HG02610 (cell line): ENCODE measurements around the gene CCNY.

ENCODE experiments used
- ATAC-seq: cut with Tn5 transposase; IDR thresholded peaks from one replicate; pipeline ENCODE4 v1.9.1; 2021; ENCODE audit warnings: mild to moderate bottlenecking, moderate library complexity; ENCODE audit not compliant: unreplicated experiment

Gene CCNY

DNA sequence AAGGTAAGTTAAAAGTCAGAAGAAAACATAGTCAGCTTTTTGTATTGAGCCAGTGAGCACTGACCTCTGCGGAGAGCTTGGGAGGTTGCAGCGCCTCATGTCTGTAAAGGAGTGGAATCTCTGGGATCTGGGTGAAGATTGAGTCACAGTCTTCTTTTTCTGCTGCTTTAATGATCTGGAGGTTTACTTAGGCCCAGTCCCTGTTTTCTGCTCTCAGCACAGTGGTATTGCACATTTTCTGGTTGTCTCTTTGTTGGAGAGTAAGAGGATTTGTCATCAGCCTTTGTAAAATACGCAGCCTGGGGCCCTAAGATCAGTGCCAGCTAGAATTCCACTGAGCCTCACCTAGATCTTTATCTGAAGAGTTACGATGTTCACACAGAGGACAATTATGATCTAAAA, 210.5 kb downstream of the CCNY start:
- ATAC-seq = no peak

DNA sequence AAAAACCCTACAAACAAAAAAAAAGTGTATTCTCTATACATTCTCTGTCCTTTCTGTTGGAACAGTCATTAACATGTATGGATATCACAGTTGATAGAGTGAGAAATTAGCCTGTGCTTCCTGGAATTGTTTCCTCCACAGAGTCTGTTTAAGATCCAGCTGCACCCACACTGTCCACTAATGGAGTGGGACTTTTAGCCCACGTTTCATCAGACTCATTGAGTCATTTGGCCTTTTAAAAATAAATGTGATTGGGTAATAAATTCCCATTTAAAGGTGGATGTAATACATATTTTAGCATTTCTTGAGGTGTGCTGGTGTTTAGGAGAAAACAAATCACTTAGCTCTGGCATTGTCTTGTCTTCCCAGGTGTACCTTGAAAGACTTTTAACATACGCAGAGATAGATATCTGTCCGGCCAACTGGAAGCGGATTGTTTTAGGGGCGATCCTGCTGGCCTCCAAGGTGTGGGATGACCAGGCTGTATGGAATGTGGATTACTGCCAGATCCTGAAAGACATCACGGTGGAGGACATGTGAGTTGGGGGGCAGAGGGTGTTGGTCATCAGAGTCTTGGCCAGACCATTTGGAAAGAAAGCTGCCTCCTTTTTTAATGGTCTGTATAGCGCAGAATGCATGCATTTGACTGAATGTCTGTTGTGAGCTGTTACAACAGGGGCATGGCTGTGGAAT, 216.5 kb downstream of the CCNY start:
- ATAC-seq = no peak

DNA sequence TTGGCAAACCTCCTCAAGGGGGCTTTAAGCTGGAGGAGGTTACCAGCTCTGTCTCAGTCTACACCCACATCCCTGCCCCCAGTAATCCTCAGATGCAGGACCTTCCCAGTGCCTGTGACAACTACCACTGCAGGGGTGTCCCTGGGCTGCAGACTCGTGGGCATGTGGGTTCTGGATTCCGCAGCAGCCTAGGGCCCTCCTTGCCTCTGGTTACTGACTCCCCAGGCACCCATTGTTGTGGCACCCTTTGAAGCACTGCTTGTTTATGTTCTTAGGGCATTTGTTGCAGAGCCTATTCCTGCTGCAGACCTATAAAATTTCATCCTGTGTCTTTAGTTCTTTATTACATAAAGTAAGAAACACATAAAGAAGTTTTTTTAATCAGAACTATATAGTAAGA, 217.7 kb downstream of the CCNY start:
- ATAC-seq = no peak

DNA sequence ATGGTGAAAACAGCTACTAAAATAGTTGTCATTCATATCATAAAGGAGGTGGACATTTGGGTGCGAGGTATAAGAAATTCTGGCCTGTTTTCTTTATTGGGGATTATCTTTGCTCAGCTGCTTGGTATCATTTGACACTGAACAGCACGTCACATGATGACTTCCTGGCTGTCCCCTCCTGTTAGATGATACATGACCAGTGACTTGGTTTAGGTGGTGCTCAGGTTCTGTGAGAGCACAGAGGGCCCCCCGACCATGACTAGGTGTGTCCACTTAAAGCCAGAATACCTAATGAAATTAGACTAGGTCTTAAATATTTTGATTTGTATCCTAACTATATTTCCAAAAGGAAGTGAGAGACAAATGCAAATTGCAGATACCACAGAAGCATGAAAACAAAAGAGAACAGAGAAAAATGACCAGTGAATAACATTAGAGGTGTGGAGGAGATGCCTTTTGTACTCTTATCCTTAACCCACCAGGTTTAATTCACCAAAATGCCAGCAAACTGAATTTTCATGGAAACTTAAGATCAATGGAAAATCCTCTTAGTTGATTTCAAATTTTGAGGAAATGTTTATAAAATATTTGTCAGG, 218.2 kb downstream of the CCNY start:
- peak; percentile 50 for ATAC-seq

DNA sequence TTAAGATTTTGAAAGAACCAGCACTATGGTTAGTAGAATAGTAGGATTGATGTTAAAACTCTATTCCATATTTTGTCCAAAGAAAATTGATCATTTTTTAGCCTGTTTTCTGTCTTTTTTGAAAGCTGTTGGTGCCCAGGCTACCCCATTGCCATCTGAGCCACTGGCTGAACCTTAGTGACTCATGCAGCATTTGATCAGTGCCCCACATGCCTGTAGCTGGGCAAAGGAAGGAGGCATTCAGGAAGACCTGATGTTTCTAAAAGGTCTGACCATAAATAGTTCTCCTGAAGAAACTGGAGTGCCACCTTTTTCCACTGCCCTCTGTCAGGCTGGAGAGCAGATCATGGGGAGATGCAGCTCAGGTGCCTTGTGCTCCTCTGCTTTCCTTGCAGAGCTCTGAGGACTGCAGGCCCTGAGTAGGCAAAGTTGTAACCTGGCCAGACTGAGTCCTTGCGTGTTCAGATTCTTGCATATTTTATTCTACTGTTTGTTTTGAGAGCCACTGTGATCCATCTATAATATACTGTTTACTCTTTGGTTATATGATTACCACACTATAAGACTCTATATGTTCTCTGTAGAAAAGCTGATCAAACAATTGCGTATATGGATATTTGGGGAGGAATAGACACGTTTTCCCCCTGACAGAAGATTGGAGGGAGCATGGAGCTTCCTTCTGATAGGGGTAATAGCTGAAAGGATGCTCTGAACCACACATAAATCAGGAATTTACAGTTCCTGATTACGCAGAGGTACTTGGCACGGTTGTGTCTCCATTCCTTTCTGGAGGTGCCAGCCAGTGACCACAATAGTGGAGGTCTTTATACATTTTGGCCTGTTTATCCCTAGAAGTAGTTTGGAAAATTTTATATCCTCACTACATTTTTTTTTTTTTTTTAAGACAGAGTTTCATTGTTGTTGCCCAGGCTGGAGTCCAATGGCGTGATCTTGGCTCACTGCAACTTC, 219.9 kb downstream of the CCNY start:
- no peak for ATAC-seq

DNA sequence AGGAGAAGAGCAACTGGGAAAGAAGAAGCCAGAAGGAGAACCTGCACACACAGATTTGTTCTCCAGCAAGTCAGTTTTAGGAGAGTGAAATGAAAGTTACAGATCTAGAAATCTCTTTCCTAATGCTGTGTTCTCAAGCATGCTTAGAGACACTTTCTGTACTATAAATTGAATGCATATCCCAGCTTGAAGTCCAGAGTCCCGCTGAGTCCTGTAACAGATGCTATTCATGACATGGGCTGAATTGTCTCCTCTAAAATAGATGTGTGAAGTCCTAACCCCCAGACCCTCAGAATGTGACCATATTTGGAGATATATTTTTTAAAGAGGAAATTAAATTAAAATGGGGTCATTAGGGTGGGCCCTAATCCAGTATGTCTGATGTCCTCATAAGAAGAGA, 222.0 kb downstream of the CCNY start:
- no peak for ATAC-seq

DNA sequence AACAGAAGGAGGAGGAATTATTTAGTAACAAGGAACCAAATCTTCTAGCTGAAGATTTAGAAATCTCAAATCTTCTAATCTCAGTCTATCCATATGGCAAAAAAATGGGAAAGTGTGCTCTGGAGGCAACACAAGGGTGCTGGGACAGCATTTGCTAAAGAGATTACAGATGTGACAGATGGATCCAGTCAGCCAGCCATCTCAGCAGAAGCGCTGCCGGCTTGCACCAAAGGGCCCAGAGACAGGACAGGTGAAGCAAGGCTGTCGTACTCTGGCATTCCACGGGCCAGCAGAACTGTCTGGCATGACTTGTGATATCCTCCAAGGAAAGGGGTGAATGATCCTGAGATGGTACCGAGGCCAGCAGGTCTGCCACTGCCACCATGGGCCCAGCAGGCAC, 223.1 kb downstream of the CCNY start:
- ATAC-seq = no peak

DNA sequence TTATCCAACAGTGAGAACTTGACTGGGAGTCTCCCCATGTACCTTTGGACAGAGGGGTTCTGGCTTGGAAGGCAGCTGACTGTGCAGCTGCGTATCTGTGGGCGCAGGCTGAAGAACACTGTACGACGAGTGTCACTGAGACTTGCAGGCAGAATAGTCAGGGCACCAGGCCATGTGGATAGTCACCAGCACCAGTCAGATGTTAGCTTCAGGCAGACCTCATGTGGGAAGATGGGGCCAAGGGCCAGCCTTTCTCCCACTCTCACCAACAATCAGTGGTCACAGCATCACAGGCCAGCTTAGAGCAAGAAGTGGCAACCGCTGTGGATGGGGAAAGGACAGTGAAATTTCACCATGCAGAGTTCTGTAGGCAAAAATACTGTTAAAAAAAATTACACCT, 225.4 kb downstream of the CCNY start:
- no peak for ATAC-seq

DNA sequence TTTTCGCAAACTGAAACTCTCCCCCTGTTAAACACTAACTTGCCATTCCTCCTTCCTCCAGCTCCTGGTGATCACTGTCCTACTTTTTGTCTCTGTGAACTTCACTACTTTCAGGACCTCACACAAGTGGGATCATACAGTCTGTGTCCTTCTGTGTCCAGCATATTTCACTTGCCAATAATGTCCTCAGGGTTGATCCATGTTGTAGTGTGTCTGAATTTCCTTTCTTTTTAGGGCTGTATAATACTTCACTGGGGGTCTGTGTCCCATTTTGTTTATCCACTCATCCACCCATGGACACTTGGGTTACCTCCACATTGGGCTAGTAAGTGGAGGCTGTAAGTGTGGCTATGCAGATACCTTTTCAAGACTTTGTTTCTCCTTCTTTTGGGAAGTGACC, 226.1 kb downstream of the CCNY start:
- no peak for ATAC-seq

DNA sequence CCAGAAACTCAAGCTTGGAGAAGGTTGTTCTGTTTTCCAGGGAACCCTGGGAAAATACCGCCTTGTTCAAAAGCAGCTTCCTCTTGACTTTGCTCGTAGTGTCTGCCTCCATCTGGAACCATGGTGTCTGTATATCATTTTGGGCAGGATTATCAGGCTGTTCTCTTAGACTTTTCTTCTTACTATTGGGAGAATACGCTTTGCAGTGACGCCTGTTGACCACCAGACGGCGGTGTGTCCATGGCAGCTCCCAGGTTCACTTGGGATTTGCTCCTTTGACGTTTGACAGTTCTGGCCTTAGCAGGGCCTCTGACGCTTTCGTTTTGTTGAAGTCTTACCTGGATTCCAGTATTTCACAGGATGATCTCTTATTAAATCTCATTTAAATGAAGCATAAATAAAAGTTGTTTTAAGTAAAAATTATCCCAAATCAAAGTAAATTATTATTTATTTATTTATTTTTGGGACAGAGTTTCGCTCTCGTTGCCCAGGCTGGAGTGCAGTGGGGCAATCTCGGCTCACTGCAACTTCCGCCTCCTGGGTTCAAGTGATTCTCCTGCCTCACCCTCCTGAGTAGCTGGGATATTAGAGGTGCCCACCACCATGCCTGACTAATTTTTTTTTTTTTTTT, 227.1 kb downstream of the CCNY start:
- ATAC-seq = peak; percentile 43

DNA sequence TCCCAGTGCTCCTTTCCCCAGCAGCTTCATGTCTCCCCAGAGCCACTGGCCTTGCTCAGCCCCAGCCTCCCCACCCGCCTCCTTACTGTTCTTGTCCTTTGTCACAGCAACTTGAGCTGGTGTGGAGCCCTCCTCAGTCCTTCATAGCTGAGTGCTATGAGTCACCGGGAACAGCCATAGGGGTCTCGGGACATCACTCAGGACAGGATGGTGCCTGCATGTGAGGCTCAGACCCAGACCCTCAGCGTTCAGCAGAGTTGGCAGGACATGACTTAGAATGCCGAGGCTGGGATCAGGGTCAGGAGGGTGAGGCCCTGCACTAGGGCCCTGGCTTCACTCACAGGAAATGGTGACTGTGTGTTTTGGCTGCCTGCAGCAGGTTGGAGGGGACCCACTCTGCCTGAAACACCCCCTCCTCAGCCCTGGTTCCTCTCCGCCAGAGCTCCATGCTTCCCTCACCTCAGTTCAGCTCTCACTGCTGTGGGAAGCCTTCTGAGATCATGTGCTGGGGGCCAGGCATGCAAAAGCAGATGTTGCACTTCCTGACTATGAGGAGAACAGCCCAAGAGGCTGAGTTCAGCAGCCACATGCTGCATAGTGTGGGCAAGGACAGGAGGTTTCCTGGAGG, 228.1 kb downstream of the CCNY start:
- peak; percentile 54 for ATAC-seq

DNA sequence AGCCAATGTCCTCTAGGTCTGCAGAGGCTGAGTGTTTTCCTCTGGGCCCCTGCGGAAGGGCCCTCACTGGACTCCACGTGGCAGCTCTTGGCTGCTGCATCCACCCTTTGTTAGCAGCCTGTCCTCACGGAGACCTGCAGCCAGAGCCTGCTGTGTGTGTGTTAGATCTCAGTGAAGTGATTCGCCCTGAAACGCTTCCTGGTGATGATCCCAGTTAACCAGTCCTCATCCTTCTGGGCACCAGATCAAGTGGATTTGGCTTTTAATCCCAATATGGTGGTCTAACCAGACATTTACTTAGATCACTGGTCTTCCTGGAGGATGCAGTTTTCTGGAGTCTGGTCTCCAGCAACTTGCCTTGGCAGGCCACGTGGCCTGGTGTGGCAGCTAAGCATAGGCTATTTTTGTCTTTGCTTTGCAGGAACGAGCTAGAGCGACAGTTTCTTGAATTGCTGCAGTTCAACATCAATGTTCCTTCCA, 229.3 kb downstream of the CCNY start:
- ATAC-seq = no peak

DNA sequence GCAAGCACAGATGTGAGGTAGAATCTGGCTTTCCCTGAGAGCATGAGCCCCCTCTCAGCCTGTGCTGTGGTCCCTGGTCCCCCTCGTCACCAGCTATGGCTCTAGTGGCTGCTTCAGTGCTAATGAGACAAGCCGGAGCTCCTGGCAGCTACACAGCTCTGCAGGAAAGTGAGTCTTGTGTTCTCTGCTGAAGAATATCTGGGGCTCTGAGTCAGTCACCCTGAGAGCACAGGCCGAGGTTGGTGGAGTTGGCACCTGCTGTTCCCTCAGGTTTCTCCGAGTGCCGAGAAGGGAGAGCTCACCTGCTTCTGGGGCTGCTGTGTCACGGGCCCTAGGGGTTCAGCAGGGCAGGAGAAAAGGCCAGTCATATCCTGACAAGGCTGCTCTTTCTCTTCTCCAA, 231.6 kb downstream of the CCNY start:
- no peak for ATAC-seq

DNA sequence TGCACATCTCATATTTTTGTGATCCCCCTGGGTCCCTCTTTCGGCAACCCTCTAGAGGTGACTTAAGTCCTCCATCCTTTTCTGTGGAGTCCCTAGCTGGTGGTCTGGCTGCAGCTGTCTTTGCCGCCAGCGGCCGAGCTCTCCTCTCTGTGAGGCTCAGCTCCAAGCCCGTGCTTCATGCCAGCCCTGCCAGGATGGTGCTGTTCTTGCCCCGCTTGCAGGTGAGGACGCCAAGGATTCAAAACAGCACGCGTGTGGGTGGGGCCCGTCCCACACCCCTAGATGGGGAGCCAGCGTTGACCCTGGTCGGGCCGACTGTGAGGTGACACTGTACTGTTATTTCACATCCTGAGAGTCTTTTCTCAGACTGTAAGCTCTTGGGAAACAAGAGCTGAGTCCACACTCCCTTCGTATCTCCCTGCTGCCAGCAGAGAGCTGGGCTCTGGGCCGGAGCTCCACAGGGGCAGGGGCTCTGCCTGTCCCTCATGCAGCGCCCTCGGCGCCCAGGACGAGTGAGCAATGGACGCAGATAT, 232.2 kb downstream of the CCNY start:
- no peak for ATAC-seq

DNA sequence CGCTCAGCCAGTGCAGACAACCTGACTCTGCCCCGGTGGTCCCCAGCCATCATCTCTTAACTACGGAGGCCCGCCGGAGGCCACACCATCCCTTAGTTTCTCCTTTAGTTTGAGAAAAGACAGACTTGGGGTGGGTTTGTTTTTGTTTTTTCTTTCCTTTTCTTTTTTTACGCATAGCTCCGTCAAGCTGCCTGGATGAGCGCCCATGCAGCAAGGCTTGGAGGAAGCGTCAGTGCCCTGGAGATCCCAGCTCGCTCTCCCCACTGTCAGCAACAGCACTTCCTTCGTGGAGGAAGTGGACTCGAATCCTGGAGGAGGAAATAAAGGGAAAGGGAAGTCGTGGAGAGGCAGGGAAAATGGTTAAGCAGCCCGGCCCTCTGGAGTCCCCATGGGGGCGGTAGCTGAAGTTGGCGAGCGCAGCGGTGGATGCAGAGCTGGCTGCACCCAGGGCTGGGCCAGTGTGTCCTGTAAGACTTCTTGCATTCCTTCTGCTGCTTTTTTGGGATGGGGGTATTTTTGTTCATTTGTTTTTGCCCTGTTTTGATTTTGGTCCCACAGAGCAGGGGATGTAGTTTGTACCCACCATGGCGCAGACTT, 232.9 kb downstream of the CCNY start:
- ATAC-seq = no peak

DNA sequence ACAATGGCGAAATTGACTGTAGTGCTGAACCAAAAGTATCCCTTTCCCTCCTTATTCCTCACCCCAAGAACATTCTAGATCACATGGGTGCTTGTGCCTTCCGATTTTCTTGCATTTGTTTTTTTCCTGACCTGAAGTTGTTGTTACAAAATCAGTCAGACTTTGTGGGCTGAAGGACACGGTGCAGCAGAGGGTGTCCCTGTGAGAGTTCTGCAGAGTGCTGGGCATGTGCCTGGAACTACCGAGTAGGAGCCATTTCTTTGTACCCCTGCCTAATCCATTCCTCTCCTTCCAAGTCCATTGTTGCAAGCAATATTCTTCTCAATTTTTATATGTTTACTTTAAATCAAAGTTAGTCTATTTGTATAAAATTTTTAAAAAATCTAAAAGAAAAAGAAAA, 233.5 kb downstream of the CCNY start:
- no peak for ATAC-seq

DNA sequence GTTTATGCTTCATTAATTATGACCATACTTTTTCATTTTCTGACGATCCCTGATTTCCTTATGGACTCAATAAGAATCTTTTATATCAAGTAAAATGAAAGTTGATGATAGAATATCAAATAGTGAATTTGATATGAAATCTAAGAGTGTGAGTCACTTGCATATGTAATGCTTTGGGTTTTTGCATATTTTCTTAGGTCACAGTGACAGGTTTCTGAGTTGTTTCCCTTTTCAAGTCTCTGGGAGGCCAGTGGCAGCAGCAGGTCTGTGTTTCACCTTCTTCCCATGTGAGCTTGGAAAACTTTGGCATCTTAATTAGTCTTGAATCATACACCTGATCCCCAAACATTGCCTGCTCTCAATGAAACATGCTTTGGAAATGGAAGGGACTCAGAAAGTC, 234.1 kb downstream of the CCNY start:
- ATAC-seq = no peak

DNA sequence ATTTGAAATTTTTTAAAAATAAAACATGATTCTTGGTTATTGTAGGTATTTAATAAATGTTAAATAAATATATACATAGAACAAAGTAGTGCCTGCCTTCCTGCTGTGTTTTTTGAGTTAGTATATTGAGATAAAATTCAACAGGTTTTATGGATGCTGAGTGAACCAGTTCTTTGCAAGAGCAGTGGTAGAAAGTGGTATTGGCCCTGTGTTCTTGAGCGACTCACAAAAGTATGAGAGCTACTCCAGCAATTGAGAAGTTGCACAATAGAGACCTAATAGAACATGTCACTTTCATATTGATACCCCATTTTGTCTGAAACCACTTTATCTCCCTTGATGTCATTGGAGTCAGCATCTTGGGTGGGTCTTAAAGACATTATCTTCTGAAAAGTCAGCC, 236.3 kb downstream of the CCNY start:
- no peak for ATAC-seq

DNA sequence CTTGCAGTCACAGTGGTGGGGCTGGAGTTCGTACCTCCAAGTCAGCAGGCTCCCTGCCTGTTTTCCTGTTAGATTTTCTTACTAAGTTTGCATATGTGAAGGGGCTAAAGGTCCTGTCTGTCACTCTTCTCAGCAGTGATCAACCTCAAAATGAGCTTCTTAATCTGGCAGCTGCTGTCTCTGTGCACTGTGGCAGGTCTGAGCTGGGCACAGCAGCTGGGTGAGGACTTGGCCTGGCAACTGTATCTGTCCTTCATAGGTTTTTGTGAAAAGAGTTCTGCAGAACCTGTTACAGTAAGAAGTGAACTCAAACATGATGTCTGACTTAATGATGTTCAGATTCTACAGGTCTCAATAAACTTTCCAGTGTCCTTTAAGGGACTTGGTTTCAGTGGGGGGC, 237.5 kb downstream of the CCNY start:
- no peak for ATAC-seq

DNA sequence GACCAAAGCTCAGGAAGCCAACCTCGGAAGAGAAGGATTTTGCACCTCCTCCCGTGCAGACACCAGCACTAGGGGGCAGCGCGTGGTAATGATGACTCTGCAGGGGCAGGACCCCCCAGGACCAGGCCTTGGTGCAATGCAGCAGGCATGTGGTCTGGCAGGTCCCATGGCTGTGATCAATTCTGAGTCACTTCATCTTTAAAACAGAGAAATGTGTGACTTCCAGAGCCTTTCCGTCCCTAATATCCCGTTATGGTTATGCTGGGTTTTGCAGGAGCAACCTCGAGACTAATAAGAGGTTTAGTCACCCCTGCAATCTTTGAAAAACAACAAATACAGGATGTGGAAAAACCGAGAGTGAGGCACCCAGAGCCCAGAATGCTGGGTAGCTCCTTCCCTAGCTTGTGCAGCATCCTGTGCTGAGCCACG, 238.6 kb downstream of the CCNY start:
- no peak for ATAC-seq
